A673 (cell line): ENCODE measurements around the gene TIGD3. TPM values are rescaled to one million over a fixed set of nuclear protein-coding genes. Genes with fewer than 3 reads are reported as not detected.

Experiments used
- BruUV-seq: library from RNA; stranded (reverse); fragments of 400-500 nt; replicated peaks from 2 replicates; lab custom pipeline; 2021; lab: Mats Ljungman, UMichigan
- CTCF ChIA-PET: fragments of 300-600 bp; sonication (Branson Sonifier 250); formaldehyde crosslinking; loops from one replicate; lab custom pipeline; 2022; ENCODE audit warnings: antibody characterized with exemption; lab: Charles Lee
- POLR2A ChIA-PET: fragments of 300-600 bp; sonication (Branson Sonifier 250); formaldehyde crosslinking; loops from one replicate; lab custom pipeline; 2022; ENCODE audit warnings: antibody characterized with exemption; ENCODE audit not compliant: low non-redundant PET; lab: Charles Lee
- DNase-seq: peaks from one replicate; pipeline ENCODE4 v3.0.0-alpha.2; 2015; ENCODE audit warnings: low spot score
- H3K27ac ChIP-seq: fragments of 200-600 bp; sonication (generic); 2 replicates; pipeline ENCODE4 v1.5.1; 2016; ENCODE audit warnings: mixed run types, low read depth, mild to moderate bottlenecking, mixed read lengths, antibody characterized with exemption, low read length; ENCODE audit not compliant: poor library complexity, severe bottlenecking
- H3K27me3 ChIP-seq: fragments of 200-600 bp; sonication (generic); replicated peaks from 2 replicates; pipeline ENCODE4 v1.6.1; 2017; ENCODE audit warnings: mixed run types, low read depth, mild to moderate bottlenecking, mixed read lengths, antibody characterized with exemption, low read length; ENCODE audit not compliant: insufficient read depth, poor library complexity
- H3K36me3 ChIP-seq: fragments of 200-600 bp; sonication (generic); 2 replicates; pipeline ENCODE4 v1.6.1; 2016; ENCODE audit warnings: mixed run types, mild to moderate bottlenecking, mixed read lengths, antibody characterized with exemption, low read length; ENCODE audit not compliant: insufficient read depth, poor library complexity, severe bottlenecking
- H3K4me1 ChIP-seq: fragments of 200-600 bp; sonication (generic); 2 replicates; pipeline ENCODE4 v1.6.1; 2017; ENCODE audit warnings: mixed run types, mild to moderate bottlenecking, mixed read lengths, antibody characterized with exemption, low read length; ENCODE audit not compliant: insufficient read depth, poor library complexity, severe bottlenecking
- H3K4me3 ChIP-seq: fragments of 200-600 bp; sonication (generic); 2 replicates; pipeline ENCODE4 v1.5.1; 2016; ENCODE audit warnings: low read depth, mixed run types, mild to moderate bottlenecking, mixed read lengths, low read length; ENCODE audit not compliant: poor library complexity, severe bottlenecking
- H3K9me3 ChIP-seq: fragments of 200-600 bp; sonication (generic); 2 replicates; pipeline ENCODE4 v1.6.1; 2016; ENCODE audit warnings: mixed run types, low read depth, mild to moderate bottlenecking, mixed read lengths, antibody characterized with exemption, low read length; ENCODE audit not compliant: poor library complexity, severe bottlenecking
- CTCF ChIP-seq: fragments of 300-800, 200-600 bp; sonication (generic); conservative IDR thresholded peaks from 2 replicates; pipeline ENCODE4 v1.5.1; 2017; ENCODE audit warnings: low read depth, mild to moderate bottlenecking, antibody characterized with exemption, low read length, moderate library complexity, mixed read lengths
- EZH2 ChIP-seq: fragments of 200-600 bp; sonication (generic); IDR thresholded peaks from 2 replicates; pipeline ENCODE4 v1.6.1; 2017; ENCODE audit warnings: borderline replicate concordance, low read depth, mild to moderate bottlenecking, mixed read lengths, antibody characterized with exemption, low read length; ENCODE audit not compliant: poor library complexity, severe bottlenecking
- intact Hi-C: fragments of 100-400 bp; cut with micrococcal nuclease; formaldehyde crosslinking; loops from one replicate; pipeline ENCODE4 v1.10.0; 2022; ENCODE audit not compliant: unreplicated experiment
- total RNA-seq: library from RNA; stranded (reverse); gene quantifications from 2 replicates; pipeline ENCODE4 v1.2.3, GENCODE V29; 2021

The TIGD3 gene
- total RNA-seq, 1 experiment from 2014 or later = 2.3 TPM

GRCh38 chr11:65334696-65335295, 19.8 kb upstream of the TIGD3 start:
- peak overlapping the region; percentile 94 for H3K27ac ChIP-seq
- H3K36me3 ChIP-seq = peaks cover 5% of the 10 kb centered on the region
- BruUV-seq = no TSS peak
- intact Hi-C loops = loop anchor here (5.0 kb wide), 1 partner anchor 487 kb away; no protein-coding TSS in a partner anchor
- H3K4me3 ChIP-seq = peak overlapping the region; percentile 82
- H3K27me3 ChIP-seq = no peaks in the 10 kb centered on the region
- DNase-seq = no peak
- TF ChIP-seq CTCF (no peak), EZH2 (no peak)
- H3K9me3 ChIP-seq = no peaks in the 10 kb centered on the region
- CTCF ChIA-PET = interaction anchor here (0.6 to 1.1 kb wide), 2 partner anchors 18 to 447 kb away, joined by 4 to 6 read pairs; no protein-coding TSS in a partner anchor
- peaks cover 5% of the 10 kb centered on the region for H3K4me1 ChIP-seq
- POLR2A ChIA-PET = interaction anchor here (0.5 to 1.1 kb wide), 3 partner anchors 35 to 195 kb away, joined by 3 to 6 read pairs (median 6); no protein-coding TSS in a partner anchor

GRCh38 chr11:65338676-65339075, 15.9 kb upstream of the TIGD3 start:
- ChIA-PET CTCF (no interaction called here), POLR2A (no interaction called here)
- no peak for TF ChIP-seq CTCF
- peaks cover 43% of the 10 kb centered on the region for H3K36me3 ChIP-seq
- peaks cover 4% of the 10 kb centered on the region for H3K4me1 ChIP-seq
- no peak overlapping the region for H3K4me3 ChIP-seq
- intact Hi-C loops = no loop called here
- no TSS peak for BruUV-seq
- H3K27me3 ChIP-seq = no peaks in the 10 kb centered on the region
- no peak for DNase-seq
- H3K9me3 ChIP-seq = no peaks in the 10 kb centered on the region
- no peak overlapping the region for H3K27ac ChIP-seq

DNA sequence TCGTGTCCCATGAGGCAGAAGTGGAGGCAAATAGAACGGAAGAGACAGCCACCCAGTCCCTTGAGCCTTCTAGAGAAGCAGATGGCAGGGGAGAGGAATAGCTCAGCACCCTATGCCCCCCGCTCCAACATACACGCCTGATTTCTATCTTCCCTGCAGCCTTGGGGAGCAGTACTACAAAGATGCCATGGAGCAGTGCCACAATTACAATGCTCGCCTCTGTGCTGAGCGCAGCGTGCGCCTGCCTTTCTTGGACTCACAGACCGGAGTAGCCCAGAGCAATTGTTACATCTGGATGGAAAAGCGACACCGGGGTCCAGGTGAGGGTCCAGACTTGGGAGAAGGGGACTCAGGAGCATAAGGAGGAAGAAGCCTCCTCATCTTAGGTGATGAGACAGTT, 14.3 kb upstream of the TIGD3 start:
- intact Hi-C loops = no loop called here
- H3K9me3 ChIP-seq = no peaks in the 10 kb centered on the region
- no peak for DNase-seq
- H3K27ac ChIP-seq = peak overlapping the region; percentile 35
- no peak for TF ChIP-seq EZH2
- no peak for TF ChIP-seq CTCF
- BruUV-seq = no TSS peak
- peaks cover 58% of the 10 kb centered on the region for H3K36me3 ChIP-seq
- no peaks in the 10 kb centered on the region for H3K27me3 ChIP-seq
- peaks cover 1% of the 10 kb centered on the region for H3K4me1 ChIP-seq
- ChIA-PET POLR2A (no interaction called here), CTCF (no interaction called here)
- no peak overlapping the region for H3K4me3 ChIP-seq
